Hypothalamus (tissue), 51 donors: ENCODE data around the gene AURKA.
"Not testable (repeated sequence)": the region's sequence is repeated elsewhere in the genome, so short reads cannot be mapped to it uniquely, and the experiment has no call there.

Experiments used
- DNase-seq, 51 donors: peaks; one replicate each; lab custom pipeline; 2025; lab: John Stamatoyannopoulos, UW

The AURKA gene

GRCh38 chr20:56392881-56393482 is 967 bp upstream of the AURKA start:
- DNase-seq: no peak

GRCh38 chr20:56391596-56392131 is 351 bp downstream of the AURKA start:
- DNase-seq: peak in 1 of 51 donors; percentile 46

- DNase-seq: no peak
Observed at GRCh38 chr20:56391037-56391436, 978 bp downstream of the AURKA start.

DNA sequence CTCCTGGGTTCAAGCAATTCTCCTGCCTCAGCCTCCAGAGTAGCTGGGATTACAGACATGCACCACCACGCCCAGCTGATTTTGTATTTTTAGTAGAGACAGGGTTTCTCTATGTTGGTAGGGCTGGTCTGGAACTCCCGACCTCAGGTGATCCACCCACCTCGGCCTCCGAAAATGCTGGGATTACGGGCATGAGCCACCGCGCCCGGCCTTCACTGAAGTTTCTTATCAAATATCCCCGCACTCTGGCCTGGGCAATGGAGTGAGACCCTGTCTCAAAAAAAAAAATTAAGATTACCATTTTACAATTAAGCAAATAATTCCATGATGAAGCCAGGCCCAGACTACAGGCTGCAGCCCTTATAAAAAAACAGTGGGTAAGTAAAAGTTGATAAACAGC is 1.6 kb downstream of the AURKA start:
- DNase-seq: not testable (repeated sequence)

GRCh38 chr20:56389807-56390206 is 2.2 kb downstream of the AURKA start:
- no peak for DNase-seq

DNA sequence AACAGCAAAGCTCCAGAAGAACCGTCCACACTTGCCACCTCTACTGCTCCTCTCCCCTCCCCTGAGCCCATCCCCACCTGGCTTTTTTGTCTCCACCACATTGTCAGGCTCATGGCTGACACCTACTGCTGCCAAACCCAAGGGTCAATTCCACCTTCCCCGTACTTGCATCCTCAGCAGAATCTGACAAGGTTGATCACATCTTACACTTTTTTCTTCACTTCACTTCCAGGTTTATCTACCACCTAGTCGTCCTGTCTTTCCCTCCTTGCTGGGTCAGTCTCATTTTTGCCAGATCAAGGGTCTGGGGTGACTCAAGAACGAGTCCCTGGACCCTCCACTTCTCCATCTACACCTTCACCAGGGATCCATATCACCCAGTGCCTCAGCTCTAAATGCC is 3.1 kb downstream of the AURKA start:
- DNase-seq: no peak

- DNase-seq: no peak
Observed at GRCh38 chr20:56386219-56386618, 5.8 kb downstream of the AURKA start.

GRCh38 chr20:56385130-56385529 is 6.9 kb downstream of the AURKA start:
- DNase-seq: no peak

DNA sequence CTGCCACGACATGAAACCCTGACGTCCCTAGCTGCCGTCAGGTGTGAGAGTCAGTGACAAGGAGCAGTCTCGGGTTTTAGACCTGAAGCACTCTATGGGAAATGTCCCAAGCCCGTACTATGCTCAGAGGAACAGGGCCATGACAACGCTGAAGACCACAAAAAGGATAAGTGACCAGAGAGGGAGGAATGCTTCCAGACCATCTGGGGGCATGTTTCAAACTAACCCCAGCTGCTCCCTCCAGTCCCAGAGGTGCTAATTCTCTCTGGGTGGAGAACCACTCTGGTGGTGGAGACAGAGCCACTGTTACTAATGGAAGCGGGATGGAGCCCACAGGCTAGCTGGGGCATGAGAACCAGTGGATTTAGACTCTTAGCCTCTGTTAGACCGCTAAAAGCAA is 8.7 kb downstream of the AURKA start:
- no peak for DNase-seq

DNA sequence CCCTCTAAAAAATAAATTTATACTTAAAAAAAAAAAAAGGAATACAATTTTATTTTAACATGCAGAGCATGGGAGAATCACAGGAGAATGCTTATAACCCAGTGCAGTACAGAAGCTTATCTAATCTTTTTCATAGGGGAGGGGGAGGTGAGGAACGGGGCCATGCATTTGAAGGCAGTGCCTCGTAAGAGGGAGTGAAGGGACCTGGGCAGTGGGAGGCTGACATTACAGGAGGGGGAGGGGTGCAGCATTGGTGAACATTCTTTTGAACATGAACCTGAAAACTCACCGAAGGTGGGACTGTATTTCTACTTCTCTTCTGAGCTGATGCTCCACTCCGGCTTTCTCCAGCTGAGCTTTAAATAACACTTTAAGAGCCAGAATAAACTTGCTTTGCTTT is 9.3 kb downstream of the AURKA start:
- no peak for DNase-seq

DNA sequence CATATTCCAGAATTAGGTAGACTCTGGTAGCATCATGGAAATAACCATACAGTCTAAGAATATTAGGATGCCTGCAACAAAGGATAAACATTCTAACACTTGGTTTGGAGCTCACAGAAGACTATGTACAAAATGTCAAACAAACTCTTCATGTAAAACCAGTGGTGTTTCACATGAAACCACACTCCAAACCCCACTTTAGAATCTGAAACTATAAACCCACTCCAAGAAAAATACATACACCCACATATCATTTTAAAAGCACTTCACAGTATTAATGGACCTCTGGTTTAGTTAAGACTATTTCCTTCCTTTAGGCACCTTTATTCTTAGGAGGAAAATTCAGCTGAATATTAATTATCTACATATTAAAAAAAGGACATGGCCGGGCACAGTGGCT is 10.5 kb downstream of the AURKA start:
- DNase-seq: no peak

- DNase-seq: no peak
Observed at GRCh38 chr20:56380375-56380774, 11.6 kb downstream of the AURKA start.

GRCh38 chr20:56378386-56378785 is 13.6 kb downstream of the AURKA start:
- DNase-seq: no peak

GRCh38 chr20:56376331-56376730 is 15.7 kb downstream of the AURKA start:
- DNase-seq: no peak

GRCh38 chr20:56373942-56374341 is 18.1 kb downstream of the AURKA start:
- no peak for DNase-seq

- DNase-seq: no peak
Observed at GRCh38 chr20:56372850-56373249, 19.2 kb downstream of the AURKA start.

GRCh38 chr20:56371977-56372376 is 20.0 kb downstream of the AURKA start:
- no peak for DNase-seq

DNA sequence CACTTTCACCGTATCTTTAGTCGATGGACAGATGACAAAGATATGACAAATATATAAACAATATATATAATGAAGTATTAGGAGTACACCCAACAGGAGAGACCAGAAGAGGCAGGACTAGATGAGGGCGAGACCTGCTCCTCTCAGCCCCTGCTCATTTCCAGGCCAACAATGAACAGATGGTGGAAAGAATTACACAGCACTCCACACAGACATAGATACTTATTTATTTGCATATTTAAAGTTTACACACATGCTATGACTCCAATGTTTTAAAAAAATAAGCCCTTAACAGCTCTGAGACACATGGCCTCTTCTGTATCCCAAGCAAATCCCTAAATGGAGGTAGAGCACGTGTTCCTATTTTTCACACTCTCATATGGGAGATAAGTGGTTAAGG is 22.8 kb downstream of the AURKA start:
- DNase-seq: no peak

GRCh38 chr20:56368351-56369134 is 23.5 kb downstream of the AURKA start:
- peak in 15 of 51 donors; percentile 6 to 58 (median 28) for DNase-seq

DNA sequence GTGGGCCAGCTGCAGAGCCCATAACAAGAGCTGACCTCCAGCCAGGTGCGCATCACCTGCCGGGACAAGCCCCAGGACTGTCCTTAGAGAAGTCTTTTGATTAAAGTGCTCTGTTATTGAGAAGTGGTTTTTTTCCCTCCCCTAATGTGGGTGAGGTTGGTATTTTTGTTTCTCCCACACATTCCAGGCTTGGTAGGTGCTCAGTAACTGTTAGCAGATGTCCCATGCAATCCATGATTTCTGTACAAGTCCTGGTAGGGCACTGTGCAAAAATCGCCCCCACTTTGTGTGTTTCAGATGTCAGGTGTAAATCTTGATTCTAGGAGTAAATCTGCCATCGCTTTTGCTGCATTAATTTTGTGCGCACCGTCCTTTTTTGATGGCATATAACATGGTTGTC is 28.5 kb downstream of the AURKA start:
- no peak for DNase-seq

DNA sequence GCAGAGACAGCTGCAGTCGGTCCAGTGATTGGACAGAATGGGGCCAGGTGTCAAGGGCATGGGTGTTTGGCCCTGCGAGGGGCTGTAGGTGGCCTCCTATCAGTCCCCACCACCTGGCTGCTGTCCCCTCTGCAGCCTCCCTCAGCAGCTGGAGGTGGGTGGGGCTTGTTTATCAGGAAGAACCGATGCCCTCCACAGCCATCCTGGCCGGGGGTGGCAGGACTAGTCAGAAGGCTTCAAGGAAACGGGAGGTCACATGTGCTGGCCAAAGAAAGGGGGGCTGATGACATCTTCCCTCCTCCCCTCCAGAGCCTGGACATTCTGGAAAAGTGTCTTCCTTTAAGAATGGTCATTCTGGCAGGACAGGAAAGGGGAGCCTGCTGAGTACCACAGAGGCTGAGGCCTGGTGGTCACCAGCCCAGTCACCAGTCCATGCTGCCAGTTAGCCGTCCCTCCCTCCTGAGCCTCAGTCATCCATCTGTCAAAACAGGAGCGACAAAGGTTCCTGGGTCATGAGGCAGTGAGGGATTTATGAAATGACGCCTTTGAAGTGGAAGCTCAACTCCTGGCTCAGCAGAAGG is 29.1 kb downstream of the AURKA start:
- DNase-seq: no peak

GRCh38 chr20:56361900-56362299 is 30.1 kb downstream of the AURKA start:
- no peak for DNase-seq
